ENCODE data around the gene EIF2AK3. TPM values are rescaled to one million over a fixed set of nuclear protein-coding genes. Genes with fewer than 3 reads are reported as not detected.
A peak's percentile ranks its signal among the peaks of the same experiment; 100 is the strongest.

The EIF2AK3 gene
- total RNA-seq, 2 experiments from 2014 or later: 17.0 to 29.8 TPM

GRCh38 chr2:88606371-88607030 lies 20.8 kb downstream of the EIF2AK3 start:
- H3K4me1 Mint-ChIP-seq: peaks cover 3% of the 10 kb centered on the region
- H3K36me3 Mint-ChIP-seq: peaks cover 9% of the 10 kb centered on the region
- CTCF ChIA-PET: interaction anchor here (1.0 to 1.6 kb wide), 2 partner anchors 15 to 65 kb away, joined by 3 to 5 read pairs; no protein-coding TSS in a partner anchor

GRCh38 chr2:88603146-88603545 lies 24.1 kb downstream of the EIF2AK3 start:
- no peak overlapping the region for H3K4me3 Mint-ChIP-seq
- DNase-seq: no peak
- H3K9me3 Mint-ChIP-seq (ENCODE audit: low read depth): no peaks in the 10 kb centered on the region
- peaks cover 4% of the 10 kb centered on the region for H3K36me3 Mint-ChIP-seq
- no peak overlapping the region for H3K27ac Mint-ChIP-seq
- no peaks in the 10 kb centered on the region for H3K27me3 Mint-ChIP-seq
- ATAC-seq: no peak
- CTCF ChIA-PET: no interaction called here
- H3K4me1 Mint-ChIP-seq: peaks cover 22% of the 10 kb centered on the region

More at GRCh38 chr2:88606371-88607030, 20.8 kb downstream of the EIF2AK3 start:
- ATAC-seq (no peak), DNase-seq (no peak)
- Mint-ChIP-seq H3K4me3 (no peak overlapping the region), H3K27me3 (no peaks in the 10 kb centered on the region), H3K27ac (no peak overlapping the region), H3K9me3 (ENCODE audit: low read depth) (no peaks in the 10 kb centered on the region)

GRCh38 chr2:88602022-88602421 lies 25.2 kb downstream of the EIF2AK3 start:
- Mint-ChIP-seq H3K4me3 (no peak overlapping the region), H3K36me3 (peaks cover 4% of the 10 kb centered on the region), H3K27ac (no peak overlapping the region), H3K9me3 (ENCODE audit: low read depth) (no peaks in the 10 kb centered on the region), H3K4me1 (peaks cover 22% of the 10 kb centered on the region), H3K27me3 (no peaks in the 10 kb centered on the region)
- no peak for ATAC-seq
- CTCF ChIA-PET: no interaction called here
- no peak for DNase-seq

- CTCF ChIA-PET: interaction anchor here (1.9 kb wide), 1 partner anchor 10 kb away, joined by 5 read pairs; no protein-coding TSS in a partner anchor
- no peaks in the 10 kb centered on the region for H3K27me3 Mint-ChIP-seq
- H3K4me1 Mint-ChIP-seq: peaks cover 22% of the 10 kb centered on the region
- no peak overlapping the region for H3K27ac Mint-ChIP-seq
- H3K36me3 Mint-ChIP-seq: peaks cover 8% of the 10 kb centered on the region
- DNase-seq (no peak), ATAC-seq (no peak)
- no peak overlapping the region for H3K4me3 Mint-ChIP-seq
- H3K9me3 Mint-ChIP-seq (ENCODE audit: low read depth): no peaks in the 10 kb centered on the region
Measured at GRCh38 chr2:88601286-88601685, 26.0 kb downstream of the EIF2AK3 start.

GRCh38 chr2:88600038-88600465 lies 27.2 kb downstream of the EIF2AK3 start:
- H3K36me3 Mint-ChIP-seq: peaks cover 8% of the 10 kb centered on the region
- H3K9me3 Mint-ChIP-seq (ENCODE audit: low read depth): no peaks in the 10 kb centered on the region
- H3K4me3 Mint-ChIP-seq: no peak overlapping the region
- H3K27ac Mint-ChIP-seq: no peak overlapping the region
- ATAC-seq (peak; percentile 100), DNase-seq (peak; percentile 72)
- no peaks in the 10 kb centered on the region for H3K27me3 Mint-ChIP-seq
- CTCF ChIA-PET: interaction anchor here (0.7 to 1.9 kb wide), 4 partner anchors 9 to 74 kb away, joined by 3 to 5 read pairs (median 4); no protein-coding TSS in a partner anchor
- H3K4me1 Mint-ChIP-seq: peaks cover 22% of the 10 kb centered on the region

- Mint-ChIP-seq H3K27ac (no peak overlapping the region), H3K4me3 (no peak overlapping the region), H3K4me1 (peaks cover 22% of the 10 kb centered on the region), H3K9me3 (ENCODE audit: low read depth) (no peaks in the 10 kb centered on the region), H3K36me3 (peaks cover 8% of the 10 kb centered on the region), H3K27me3 (no peaks in the 10 kb centered on the region)
- ATAC-seq (no peak), DNase-seq (no peak)
- CTCF ChIA-PET: interaction anchor here (0.7 to 1.1 kb wide), 3 partner anchors 38 to 74 kb away, joined by 3 to 4 read pairs (median 3); no protein-coding TSS in a partner anchor
Measured at GRCh38 chr2:88599527-88599926, 27.7 kb downstream of the EIF2AK3 start.

- H3K4me3 Mint-ChIP-seq: no peak overlapping the region
- H3K27ac Mint-ChIP-seq: no peak overlapping the region
Measured at GRCh38 chr2:88597168-88597567, 30.1 kb downstream of the EIF2AK3 start.

GRCh38 chr2:88596141-88596830 lies 31.0 kb downstream of the EIF2AK3 start:
- DNase-seq (no peak), ATAC-seq (no peak)
- peaks cover 13% of the 10 kb centered on the region for H3K36me3 Mint-ChIP-seq
- H3K4me1 Mint-ChIP-seq: peaks cover 20% of the 10 kb centered on the region
- CTCF ChIA-PET: interaction anchor here (0.8 to 2.2 kb wide), 2 partner anchors 75 to 95 kb away, joined by 4 to 6 read pairs; no protein-coding TSS in a partner anchor
- H3K4me3 Mint-ChIP-seq: no peak overlapping the region
- no peaks in the 10 kb centered on the region for H3K27me3 Mint-ChIP-seq
- no peaks in the 10 kb centered on the region for H3K9me3 Mint-ChIP-seq (ENCODE audit: low read depth)
- H3K27ac Mint-ChIP-seq: no peak overlapping the region

More at GRCh38 chr2:88597168-88597567, 30.1 kb downstream of the EIF2AK3 start:
- Mint-ChIP-seq H3K27me3 (no peaks in the 10 kb centered on the region), H3K36me3 (peaks cover 9% of the 10 kb centered on the region), H3K9me3 (ENCODE audit: low read depth) (no peaks in the 10 kb centered on the region), H3K4me1 (peaks cover 19% of the 10 kb centered on the region)
- no peak for DNase-seq
- ATAC-seq: no peak
- CTCF ChIA-PET: no interaction called here

- no peaks in the 10 kb centered on the region for H3K27me3 Mint-ChIP-seq
- H3K36me3 Mint-ChIP-seq: peaks cover 27% of the 10 kb centered on the region
- ATAC-seq: no peak
- no peaks in the 10 kb centered on the region for H3K9me3 Mint-ChIP-seq (ENCODE audit: low read depth)
- no peak overlapping the region for H3K27ac Mint-ChIP-seq
- no peak for DNase-seq
- no peak overlapping the region for H3K4me3 Mint-ChIP-seq
- CTCF ChIA-PET: interaction anchor here (0.6 to 8.1 kb wide), 10 partner anchors 9 to 86 kb away, joined by 3 to 66 read pairs (median 4); no protein-coding TSS in a partner anchor
- peaks cover 4% of the 10 kb centered on the region for H3K4me1 Mint-ChIP-seq
Measured at GRCh38 chr2:88591698-88592097, 35.6 kb downstream of the EIF2AK3 start.

- Mint-ChIP-seq H3K27ac (peak overlapping the region; percentile 52), H3K4me1 (peaks cover 4% of the 10 kb centered on the region), H3K27me3 (no peaks in the 10 kb centered on the region), H3K9me3 (ENCODE audit: low read depth) (no peaks in the 10 kb centered on the region), H3K4me3 (no peak overlapping the region), H3K36me3 (peaks cover 24% of the 10 kb centered on the region)
- CTCF ChIA-PET: interaction anchor here (0.6 to 8.1 kb wide), 14 partner anchors 10 to 86 kb away, joined by 3 to 66 read pairs (median 3); no protein-coding TSS in a partner anchor
- peak; percentile 60 for DNase-seq
- peak; percentile 73 for ATAC-seq
Measured at GRCh38 chr2:88590998-88591613, 36.2 kb downstream of the EIF2AK3 start.

- H3K27me3 Mint-ChIP-seq: no peaks in the 10 kb centered on the region
- no peak overlapping the region for H3K27ac Mint-ChIP-seq
- CTCF ChIA-PET: interaction anchor here (0.6 to 1.7 kb wide), 2 partner anchors 8 to 10 kb away, joined by 3 read pairs; no protein-coding TSS in a partner anchor
- no peaks in the 10 kb centered on the region for H3K9me3 Mint-ChIP-seq (ENCODE audit: low read depth)
- H3K36me3 Mint-ChIP-seq: peaks cover 38% of the 10 kb centered on the region
- no peaks in the 10 kb centered on the region for H3K4me1 Mint-ChIP-seq
- DNase-seq: no peak
- H3K4me3 Mint-ChIP-seq: no peak overlapping the region
- no peak for ATAC-seq
Measured at GRCh38 chr2:88585969-88586368, 41.3 kb downstream of the EIF2AK3 start.

- H3K36me3 Mint-ChIP-seq: peaks cover 42% of the 10 kb centered on the region
- CTCF ChIA-PET: no interaction called here
- no peak for ATAC-seq
- H3K9me3 Mint-ChIP-seq (ENCODE audit: low read depth): no peaks in the 10 kb centered on the region
- H3K27ac Mint-ChIP-seq: no peak overlapping the region
- DNase-seq: no peak
- no peaks in the 10 kb centered on the region for H3K27me3 Mint-ChIP-seq
- no peak overlapping the region for H3K4me3 Mint-ChIP-seq
- peaks cover 4% of the 10 kb centered on the region for H3K4me1 Mint-ChIP-seq
Measured at GRCh38 chr2:88582030-88582429, 45.2 kb downstream of the EIF2AK3 start.

- H3K4me1 Mint-ChIP-seq: peaks cover 19% of the 10 kb centered on the region
- no peaks in the 10 kb centered on the region for H3K27me3 Mint-ChIP-seq
- ATAC-seq: no peak
- DNase-seq: no peak
- peaks cover 48% of the 10 kb centered on the region for H3K36me3 Mint-ChIP-seq
- H3K9me3 Mint-ChIP-seq (ENCODE audit: low read depth): no peaks in the 10 kb centered on the region
- no peak overlapping the region for H3K4me3 Mint-ChIP-seq
- CTCF ChIA-PET: interaction anchor here (0.9 to 2.2 kb wide), 4 partner anchors 12 to 92 kb away, joined by 3 to 7 read pairs (median 4); no protein-coding TSS in a partner anchor
- H3K27ac Mint-ChIP-seq: no peak overlapping the region
Measured at GRCh38 chr2:88580088-88580487, 47.2 kb downstream of the EIF2AK3 start.
